HG02571 (cell line): Measurements from ENCODE around the gene CELSR1.

Experiments used
- ATAC-seq: cut with Tn5 transposase; IDR thresholded peaks from one replicate; pipeline ENCODE4 v1.9.1; 2021; ENCODE audit warnings: mild to moderate bottlenecking, moderate library complexity; ENCODE audit not compliant: unreplicated experiment

The CELSR1 gene

DNA sequence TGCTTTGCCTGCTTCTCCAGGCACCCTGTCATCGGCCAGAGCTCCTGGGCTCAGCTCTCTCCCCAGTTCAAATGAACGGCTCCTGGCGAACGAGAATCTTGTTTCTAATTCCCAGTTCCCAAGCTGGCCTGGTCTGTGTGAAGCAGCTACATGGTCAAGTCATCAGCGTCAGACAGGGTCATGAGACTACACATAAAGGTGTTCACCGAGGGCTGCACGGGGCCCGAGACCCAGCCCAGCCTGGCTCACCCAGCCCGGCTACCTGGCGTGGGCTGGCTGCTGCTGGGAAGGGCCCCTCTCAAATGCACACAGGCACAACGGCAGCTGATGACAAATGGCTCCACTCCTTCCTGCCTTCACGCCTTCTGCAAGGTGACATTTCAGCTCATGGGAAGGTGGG is 14.6 kb upstream of the CELSR1 start:
- ATAC-seq, result no peak

DNA sequence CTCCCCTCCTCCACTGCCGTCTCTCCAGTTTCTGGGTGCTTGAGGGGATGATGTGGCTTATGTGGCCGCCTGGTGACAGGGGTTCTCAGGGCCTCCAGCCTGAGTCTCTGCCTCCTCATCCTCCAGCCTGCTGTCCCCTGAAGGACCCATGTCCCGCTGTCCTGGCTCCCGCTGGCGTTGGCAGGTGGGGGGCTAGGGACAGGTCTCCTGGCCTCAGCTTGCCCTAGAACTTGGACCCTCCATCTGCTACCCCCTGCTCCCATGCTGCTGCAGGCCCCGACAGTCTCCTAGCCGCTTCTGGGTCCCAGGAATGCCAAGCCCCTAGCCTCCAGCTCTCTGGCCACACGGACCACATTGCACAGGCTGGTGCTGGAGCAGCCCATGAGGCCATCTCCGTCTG is 13.9 kb upstream of the CELSR1 start:
- ATAC-seq, result no peak

DNA sequence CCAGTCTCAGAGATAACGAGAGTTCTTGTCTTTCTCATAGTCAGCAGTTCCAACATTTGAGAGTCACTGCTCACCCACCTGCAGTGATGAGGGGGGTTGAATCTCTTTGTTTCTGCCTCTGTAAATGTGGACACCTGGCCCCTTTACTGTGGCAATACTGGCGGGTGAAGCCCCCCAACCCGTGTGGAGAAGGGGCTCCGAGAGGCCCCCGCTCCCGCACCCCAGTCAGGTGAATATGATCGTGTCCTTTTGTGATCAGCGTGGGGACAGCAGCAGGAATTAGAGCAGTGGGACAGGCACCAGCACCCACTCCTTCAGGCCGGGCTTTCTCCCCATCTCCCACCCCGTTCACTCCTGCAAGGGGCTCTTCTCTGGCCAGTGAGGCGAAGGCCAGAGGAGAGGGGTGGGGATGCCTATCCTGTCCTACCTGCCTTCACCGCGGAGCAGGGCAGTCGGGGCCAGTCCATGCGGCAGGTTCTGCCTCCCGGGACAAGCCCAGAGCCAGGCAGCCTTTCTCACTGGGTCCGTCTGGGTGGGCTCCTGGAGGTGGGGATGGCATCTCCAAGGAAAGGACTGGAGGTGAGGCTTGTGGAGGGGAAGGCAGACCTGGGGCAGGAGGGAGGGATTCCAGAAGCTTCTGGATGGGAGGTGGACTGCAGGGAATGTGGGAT is 12.7 kb upstream of the CELSR1 start:
- ATAC-seq, result no peak

DNA sequence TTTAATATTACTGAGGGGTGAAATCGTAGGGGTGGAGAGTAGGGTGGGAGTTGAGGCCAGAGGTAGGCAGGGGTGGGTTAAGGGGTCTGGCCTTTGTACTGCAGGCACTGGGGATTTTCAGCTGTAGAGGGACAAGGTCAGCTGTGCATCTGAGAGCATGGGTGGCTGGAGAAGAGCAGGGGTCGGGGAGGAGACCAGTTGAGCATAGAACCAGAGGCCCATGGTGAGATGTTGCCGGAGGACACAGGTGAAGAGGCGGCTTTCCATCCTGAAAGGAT is 12.1 kb upstream of the CELSR1 start:
- no peak for ATAC-seq

DNA sequence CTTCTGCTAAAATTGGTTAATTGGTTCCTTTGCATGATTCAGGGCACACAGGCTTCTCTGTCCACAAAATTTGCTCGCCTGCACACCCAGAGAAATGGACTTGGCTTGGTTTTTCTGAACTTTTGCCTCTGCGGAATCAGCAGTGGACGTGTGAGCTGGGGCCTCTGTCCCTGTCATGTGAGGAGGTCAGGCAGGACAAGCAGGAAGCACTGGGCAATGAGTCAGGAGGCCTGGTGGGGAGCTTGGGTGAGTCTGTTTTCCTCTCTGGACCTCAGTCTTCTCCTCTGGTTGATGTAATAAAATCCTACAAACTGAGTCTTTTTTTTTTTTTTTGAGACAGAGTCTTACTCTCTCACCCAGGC is 10.4 kb upstream of the CELSR1 start:
- no peak for ATAC-seq

DNA sequence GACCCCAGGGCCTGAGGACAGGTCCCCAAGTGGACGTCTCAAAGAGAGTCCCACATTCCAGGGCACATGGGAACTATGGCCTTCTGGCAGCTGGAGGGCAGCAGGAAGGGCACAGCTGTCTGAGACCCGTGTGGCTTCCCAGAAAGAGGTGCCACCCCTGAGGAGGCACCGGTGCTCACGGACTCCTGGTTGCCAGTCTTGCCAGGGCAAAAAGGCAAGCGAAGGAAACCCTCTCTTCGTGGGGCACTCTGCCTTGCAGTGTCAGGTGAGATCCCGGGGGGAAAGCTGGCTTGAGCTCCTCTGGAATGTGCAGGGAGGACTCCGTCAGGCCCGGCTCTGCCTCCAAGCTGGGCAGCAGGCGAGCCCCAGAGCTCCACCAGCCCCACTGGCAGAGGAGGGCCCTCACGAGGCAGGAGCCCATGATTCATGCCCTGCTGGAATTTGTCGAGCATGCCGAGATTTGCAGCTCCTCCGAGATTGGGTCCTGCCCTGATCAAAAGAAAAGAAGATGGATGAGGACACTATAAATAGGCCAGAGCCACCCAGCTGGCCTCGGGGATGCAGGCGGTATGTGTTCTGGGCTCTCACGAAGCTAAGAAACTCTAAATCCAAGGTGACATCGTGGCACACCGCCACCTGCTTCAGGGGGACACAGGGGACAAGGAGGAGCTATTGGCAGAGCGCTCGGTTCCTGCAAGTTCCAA is 9.9 kb upstream of the CELSR1 start:
- no peak for ATAC-seq

DNA sequence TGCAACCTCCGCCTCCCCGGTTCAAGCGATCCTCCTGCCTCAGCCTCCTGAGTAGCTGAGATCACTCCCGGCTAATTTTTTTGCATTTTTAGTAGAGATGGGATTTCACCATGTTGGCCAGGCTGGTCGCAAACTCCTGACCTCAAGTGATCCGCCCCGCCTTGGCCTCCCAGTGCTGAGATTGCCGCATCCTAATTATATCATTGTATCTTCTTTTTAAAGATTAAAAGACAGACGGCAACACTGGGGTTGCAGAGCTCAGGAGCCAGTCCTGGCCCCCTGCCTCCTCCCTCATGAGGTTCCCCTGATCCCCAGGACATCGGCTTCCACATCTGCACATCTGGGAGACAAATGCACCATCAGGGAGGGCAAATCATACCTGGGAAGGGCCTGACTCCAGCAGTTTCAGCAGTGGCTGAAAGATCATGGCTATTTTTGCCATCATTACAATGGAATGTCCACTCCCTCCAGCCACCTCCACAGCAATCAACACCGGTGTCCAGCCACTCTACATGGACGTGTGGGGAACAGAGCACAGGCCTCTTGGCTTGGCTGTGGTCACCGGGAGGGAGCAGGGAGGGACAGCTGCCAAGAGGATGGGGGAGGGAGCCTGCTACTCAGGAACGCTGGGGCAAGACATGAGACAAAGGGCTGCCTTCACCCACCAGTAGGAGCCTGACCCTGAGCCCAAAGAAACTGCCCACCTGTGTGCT is 9.2 kb upstream of the CELSR1 start:
- ATAC-seq, result no peak

DNA sequence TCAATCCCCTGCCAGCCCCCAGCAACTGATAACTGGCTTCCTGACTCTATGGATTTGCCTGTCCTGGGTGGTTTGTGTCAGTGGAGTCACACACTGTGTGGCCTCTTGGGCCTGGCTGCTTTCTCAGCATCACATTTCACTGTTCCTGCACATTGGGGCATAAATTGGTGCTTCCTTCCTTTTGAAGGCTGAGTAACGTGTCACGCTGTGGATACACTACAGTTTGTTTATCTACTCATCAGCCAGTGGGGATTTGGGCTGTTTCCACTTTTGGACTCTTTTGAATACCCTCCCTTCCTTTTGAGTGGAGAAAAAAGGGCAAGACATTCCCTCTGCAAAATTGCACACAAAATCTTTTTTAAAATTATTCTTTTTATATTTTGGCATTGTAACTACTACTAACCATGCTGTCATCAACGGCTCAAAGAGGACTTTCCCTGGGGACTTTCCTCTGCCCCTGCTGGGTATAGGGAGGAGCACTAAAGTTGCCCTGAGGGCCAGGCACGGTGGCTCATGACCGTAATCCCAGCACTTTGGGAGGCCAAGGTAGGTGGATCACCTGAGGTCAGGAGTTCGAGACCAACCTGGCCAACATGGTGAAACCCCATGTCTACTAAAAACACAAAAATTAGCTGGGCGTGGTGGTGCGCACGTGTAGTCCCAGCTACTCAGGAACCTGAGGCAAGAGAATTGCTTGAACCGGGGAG is 7.8 kb upstream of the CELSR1 start:
- no peak for ATAC-seq

DNA sequence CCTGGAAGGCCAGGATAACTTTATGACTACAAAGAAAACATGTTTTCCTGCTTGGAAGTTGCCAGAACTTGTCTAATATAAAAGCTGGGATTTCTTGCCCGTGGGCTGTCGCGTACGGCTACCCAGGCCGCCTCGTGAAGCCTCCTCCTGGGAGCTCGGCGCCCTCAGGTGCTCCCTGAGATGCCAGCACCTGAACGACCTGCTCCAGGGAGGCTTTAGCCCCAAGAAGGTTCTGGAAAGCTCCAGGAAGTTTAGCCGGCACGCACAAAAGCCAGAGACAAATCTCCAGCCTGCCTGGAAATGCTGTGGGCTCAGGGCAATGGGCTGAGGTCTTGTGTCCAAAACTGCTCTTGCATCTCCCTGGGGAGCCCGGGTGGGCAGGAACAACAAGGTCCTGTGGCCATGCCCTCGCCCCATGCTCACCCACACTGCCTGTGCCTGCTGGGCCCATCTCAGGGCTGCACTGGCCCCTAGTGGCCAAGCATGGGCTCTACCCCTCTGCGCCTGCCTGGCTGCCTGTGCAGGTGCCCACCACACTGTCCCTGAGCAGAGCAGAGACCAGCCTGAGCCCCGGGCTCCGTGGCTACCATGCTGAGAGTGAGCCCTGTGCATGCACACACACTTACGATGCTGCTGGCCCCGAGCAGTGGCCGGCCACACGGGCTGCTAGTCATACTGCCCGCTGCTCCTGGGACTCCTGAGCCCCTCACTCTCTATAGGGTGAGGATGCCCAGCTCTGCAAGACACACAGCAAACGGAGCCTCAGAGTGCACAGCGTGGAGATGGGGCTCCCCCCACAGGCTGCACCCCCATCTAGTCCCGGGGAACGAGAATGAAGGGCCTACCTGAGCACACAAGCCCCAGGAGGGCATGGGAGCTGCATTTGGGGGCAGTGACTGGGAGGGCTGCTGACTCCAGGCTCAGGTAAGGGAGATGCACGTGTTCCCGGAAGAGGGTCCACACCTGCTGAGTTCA is 4.9 kb upstream of the CELSR1 start:
- ATAC-seq, result no peak

DNA sequence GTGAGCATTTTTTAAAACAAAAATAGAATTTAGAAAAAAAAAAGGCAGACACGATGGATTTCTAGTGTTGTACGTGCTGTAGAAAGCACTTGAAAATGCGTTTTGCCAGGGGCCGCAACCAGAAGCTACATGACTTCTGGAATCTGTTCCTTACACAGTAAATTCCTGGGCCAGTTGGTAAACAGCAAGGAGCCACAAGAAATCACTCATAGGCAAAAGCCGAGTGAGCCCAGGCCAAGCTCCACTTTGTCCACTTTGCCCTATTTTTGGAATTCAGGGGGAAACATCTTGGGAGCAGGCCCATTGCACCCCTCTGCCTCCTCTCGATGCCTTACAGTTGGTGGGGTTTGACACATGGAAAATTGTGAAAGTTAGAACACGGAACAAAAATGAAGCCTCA is 4.1 kb upstream of the CELSR1 start:
- ATAC-seq, result no peak

DNA sequence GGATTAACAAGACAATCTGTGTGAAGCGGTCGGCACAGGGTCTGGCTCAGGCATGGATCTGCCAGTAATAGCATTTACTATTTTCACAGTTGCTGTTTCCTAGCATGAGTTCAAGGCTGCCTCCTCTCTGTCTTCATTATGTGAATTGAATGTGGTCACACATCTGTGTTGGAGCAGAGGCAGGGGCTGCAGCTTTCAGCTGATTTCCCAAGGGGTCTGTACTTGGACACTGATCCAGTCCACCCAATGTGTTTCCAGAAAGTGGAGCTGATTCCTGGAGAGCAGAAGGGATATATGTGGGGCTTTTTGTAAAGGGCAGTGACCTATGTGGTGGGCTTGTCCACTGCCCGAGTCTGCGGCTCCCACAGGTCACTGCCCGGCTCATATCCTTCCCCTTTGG is 3.5 kb upstream of the CELSR1 start:
- no peak for ATAC-seq

DNA sequence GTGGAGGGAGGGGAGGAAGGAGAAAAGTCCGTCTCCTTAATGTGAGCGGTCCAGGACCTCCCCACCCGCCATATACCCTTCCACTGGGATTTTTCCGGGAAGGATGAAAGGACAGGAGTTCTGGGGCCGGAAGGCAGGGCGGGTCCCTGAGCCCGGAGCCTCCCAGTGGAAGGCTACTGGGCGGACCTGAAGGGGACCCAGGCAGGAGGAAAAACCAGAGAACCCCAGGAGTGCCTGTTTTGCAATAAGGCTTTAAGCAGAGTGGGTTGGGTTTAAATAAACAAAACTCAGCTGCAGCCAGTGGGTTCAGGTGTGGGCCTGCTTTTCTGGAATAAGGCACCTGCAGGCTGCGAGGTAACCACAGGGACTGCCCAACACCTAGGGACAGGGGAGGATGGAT is 1.7 kb upstream of the CELSR1 start:
- no peak for ATAC-seq

DNA sequence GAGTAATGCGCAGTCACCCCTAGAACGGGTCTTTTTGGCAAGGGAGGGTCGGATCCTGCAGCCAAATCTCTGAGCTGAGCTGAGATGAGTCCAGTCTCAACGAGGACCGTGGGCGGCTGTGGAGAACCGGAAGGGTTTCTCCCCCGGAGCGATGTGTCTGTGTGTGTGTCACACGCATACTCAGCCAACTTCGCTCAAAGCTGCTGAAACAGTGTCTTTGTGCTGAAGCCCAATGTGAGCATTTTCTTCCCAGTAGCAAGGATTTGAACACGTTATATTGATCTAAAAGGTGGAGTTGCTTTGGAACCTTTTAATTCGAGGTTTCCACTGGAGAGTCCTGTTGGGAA is 1.4 kb upstream of the CELSR1 start:
- ATAC-seq, result no peak

DNA sequence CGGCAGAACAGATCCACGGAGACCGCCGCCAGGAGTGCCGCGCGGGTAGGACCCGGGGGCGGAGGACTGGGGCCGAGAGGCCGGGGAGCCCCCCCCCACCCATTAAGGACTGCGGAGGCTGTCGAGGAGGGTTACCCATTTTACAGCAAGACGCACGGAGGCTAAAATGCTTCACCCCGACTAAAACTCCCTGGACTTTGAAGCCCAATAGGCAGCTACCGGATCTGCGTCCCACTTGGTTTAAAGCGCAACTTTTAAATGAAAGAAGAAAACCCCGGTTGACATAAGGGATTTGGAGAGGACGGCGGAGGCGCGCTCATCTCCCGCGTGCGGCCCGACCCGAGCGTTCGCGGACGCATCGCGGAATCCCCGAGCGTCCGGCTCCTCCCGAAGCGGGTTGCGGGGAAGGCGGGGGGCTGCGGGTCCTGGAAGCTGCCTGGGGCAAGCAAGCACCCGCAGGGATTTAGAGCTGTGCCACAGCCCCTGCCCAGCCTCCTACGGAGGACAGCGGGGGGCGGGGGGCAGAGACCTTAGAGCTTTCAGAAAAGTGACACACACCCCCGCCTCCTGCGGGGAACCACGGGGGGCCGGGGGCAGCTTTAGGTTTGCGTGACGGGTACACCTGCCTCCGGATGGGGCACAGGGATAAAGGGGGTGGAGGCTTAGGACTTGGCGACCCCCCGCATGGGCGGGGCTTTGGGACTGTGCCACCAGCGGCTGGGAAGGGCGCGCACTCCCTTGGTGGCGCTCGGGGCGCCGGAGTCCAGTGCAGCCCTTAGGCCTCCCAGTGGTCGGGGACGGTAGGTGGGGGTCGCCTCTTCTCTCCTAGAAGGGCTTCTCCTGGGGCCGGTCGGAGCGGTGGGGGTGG is 760 bp upstream of the CELSR1 start:
- no peak for ATAC-seq

DNA sequence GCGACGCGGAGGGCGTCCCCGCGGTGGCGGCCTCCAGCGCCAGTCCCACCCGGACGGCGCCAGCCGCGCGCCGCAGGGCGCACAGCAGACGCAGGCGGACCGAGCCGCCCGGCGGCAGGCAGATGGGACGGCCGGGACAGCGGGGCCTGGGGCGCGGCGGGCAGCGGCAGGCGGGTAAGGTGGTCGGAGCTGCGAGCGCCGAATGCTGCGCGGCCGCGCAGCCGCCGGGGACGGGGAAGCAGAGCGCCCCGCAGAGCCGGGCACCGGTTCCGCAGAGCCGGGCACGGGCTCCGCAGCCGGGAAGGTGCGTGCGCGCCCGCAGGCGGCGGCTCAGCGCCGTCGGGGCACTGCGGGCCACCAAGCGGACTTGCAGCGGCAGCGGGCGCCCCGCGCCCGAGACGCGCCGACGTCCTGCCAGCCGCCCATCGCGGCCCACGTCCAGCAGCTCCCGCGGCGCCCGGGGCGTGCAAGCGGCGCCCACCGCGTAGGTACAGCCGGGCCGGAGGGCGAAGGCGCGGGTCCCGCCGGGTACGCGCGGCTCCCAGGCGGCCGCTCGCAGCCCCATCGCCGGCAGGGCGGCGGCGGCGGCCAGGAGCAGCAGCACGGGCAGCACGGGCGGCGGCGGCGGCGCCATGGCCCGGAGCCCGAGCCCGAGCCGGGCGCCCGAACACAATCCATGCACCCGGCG is 739 bp downstream of the CELSR1 start:
- no peak for ATAC-seq

DNA sequence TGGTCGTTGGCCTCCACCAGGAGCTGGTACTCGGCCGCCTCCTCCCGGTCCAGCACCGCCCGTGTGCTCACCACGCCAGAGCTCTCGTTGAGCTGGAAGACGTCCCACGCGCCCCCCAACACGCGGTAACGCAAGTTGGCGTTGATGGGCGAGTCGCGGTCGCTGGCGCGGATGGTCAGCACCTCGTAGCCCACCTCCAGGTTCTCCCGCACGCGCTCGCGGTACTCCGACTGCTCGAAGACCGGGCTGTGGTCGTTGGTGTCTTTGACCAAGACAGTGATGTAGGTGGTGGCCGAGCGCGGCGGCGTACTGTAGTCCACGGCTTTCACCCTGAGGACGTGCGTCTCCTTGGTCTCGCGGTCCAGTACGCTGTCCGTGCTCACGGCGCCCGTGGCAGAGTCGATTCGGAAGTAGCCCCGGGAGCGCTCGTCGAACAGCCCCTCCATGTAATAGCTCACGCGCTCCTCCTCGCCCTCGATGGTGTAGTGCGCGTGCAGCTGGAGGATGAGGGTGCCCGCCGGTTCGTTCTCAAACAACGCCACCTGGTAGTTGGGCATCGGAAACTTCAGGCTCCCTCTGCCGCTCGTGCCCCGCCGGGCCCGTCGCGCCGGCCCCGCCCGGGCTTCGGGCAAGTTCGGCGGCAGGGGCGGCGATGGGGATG is 1.4 kb downstream of the CELSR1 start:
- ATAC-seq, result no peak

DNA sequence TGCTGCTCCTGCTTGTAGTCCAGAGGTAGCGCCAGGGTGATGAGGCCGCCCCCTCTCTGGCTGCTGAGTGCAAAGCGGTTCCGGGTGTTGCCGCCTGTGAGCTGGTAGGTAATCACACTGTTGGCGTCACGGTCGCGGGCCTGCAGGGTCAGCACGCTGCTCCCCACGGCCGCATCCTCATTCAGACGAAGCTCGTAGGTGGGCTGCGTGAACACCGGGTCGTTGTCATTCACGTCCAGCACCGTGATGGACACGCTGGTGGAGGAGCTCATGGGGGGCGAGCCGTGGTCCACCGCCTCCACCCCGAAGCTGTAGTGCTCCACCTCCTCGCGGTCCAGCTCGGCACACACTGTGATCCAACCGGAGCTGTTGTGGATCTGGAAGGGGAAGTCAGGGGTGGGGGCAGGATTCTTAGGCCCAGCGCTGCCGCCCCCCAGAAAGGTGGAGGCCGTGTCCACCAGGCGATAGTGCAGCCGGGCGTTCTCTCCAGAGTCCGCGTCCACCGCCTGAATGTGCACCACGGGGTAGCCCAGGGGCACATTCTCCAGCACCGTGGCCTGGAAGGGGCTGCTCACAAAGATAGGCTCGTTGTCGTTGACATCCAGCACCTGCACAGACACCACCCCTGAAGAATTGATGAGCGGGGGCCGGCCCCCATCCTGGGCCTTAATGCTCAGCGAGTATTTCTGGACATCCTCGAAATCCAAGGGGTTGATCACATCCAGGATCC is 2.4 kb downstream of the CELSR1 start:
- ATAC-seq, result no peak

DNA sequence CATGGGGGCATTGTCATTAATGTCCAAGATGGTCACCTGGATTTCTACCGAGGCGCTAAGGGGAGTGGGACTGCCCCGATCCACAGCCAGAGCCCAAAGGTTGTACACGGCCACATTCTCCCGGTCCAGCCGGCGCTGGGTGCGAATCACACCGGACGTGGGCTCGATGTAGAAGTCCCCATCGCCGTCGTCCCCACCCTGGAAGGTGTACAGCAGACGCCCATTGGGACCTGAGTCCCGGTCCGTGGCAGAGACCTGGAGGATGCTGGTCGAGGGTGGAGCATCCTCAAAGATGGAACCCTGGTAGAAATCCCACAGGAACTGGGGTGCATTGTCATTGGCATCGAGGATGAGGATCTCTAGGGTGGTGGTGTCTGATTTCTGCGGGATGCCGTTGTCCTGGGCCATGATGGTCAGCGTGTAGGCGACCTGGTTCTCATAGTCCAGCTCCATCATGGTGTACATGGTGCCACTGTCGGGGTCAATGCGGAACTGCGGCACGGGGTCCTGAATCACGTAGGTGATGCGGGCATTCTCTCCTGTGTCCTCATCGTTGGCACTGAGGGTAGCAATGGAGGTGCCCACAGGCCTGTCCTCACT is 3.1 kb downstream of the CELSR1 start:
- no peak for ATAC-seq
